GDM1 (cell line): ENCODE measurements around the gene MTHFD1L.

Source experiments
- DNase-seq: peaks from one replicate; lab custom pipeline; 2025; lab: John Stamatoyannopoulos, UW

MTHFD1L gene

DNA sequence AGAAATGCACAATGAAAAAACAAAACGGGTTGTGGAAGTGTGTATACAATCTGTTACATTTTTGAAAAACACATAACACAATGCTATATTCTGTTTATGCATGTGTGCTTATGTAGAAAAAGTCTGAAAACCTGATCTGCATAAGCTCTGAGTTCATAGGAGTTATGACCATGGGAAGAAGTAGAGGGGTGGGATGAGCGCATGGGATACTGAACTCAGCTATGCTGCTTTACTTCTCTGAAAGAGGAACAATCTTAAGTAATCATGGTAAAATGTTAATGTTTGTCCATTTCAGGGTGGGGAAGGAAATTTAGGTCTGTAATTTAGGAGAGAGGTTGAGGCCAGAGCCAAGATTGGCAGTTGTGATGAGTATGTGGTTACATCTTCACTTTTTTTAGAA is 126.8 kb downstream of the MTHFD1L start:
- no peak for DNase-seq

DNA sequence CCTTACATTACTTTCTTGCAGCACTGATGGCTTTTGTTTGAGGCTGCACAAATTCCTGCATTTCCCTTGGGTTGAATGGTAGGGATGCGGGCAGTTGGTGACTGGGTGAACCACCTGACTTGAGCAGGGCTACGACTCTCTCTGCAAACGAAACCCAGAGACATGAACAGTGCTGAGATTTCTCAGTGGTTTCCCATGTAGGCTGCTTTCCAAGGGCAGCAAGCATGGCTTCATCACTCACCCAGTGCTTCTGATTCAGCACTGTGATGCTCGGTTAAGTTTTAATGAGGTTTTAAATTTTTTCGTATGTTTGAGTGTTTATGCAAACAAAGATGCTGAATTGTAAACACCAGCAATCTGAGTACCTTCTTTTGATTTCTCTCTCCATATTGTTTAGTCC is 127.2 kb downstream of the MTHFD1L start:
- DNase-seq, result no peak

GRCh38 chr6:150993253-150993652 is 127.8 kb downstream of the MTHFD1L start:
- DNase-seq, result no peak

DNA sequence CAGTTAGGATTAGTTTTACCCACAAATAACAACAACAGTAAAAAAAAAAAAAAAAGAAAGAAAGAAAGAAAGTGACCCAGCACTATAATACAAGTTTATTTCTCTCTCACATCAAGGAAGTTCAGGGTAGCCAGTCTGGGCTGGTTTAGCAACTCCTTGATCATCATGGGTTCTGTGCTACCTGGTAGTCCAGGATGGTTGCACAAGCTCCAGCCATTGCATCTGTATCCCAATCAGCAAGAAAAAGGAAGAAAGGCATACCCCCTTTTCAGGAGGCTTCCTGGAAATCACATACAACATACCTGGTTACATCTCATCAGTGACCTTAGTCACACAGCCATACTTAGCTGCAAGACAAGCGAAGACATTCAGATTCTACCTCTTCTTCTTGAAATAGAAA is 128.5 kb downstream of the MTHFD1L start:
- no peak for DNase-seq

GRCh38 chr6:150996968-150997367 is 131.5 kb downstream of the MTHFD1L start:
- no peak for DNase-seq

- no peak for DNase-seq
Measured at GRCh38 chr6:150999107-150999506, 133.6 kb downstream of the MTHFD1L start.

GRCh38 chr6:150999576-150999975 is 134.1 kb downstream of the MTHFD1L start:
- DNase-seq, result no peak

DNA sequence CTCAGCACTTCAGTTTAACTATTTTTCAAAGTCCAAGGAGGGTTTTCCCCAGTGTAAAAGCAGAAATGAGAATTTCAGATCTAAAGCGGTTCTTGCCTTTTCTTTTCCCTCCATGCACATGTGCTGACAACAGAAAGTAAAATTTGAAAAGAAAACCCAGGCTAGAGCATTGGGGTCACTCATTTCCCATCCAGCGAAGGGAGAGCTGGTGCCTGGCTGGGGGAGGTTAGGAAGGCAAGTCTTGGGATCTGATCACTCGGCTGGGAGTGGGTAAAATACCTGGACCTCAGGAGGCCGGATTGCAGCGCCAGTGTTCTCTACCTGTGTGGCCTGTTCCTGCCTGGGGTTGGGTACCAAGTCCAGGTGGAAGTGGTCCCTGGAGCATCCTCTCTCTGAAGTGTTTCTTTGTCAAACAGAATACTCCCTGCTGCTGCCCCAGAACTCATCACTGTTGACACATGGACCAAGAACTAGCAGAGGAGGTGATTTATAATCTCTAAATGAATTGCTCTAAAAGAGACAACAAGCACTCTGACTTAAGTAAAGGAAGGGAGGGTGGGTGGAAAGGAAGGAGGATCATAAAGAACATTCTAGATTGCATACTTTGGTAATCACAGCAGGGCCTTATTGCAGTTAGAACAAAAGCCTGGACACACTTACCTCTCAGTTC is 136.0 kb downstream of the MTHFD1L start:
- no peak for DNase-seq

- no peak for DNase-seq
Measured at GRCh38 chr6:151002057-151002450, 136.6 kb downstream of the MTHFD1L start.

GRCh38 chr6:151002491-151002935 is 137.0 kb downstream of the MTHFD1L start:
- no peak for DNase-seq

DNA sequence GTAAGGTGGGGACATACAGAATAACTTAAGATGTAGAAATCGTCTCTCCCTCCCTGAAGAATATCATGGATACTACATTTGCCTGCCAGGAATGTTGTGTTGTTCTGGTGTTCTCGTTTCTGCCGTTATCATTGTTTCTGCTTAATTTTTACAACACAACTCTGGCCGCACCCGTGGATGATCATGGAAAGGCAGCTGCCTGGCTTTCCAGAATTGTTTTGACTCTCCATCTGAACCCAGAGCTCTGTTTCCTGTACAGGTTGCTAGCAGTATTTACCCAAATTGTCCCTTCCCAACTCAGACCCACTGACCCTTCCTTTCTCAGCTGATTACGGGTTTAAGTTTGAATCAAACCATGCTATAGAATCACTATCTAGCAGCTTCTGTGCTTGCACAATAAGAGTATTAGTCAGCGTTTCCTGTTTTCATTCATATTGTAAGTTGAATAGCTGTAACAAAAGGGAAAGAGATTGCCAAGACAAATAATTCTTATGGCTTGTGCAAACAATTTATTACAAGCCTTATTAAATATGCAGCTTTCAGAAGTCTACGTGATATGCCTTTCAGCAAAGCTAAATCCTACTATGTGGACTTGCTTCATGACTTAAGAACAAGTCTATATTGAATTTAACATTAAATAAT is 139.0 kb downstream of the MTHFD1L start:
- DNase-seq, result peak; percentile 1

- DNase-seq, result no peak
Measured at GRCh38 chr6:151005164-151005563, 139.7 kb downstream of the MTHFD1L start.

DNA sequence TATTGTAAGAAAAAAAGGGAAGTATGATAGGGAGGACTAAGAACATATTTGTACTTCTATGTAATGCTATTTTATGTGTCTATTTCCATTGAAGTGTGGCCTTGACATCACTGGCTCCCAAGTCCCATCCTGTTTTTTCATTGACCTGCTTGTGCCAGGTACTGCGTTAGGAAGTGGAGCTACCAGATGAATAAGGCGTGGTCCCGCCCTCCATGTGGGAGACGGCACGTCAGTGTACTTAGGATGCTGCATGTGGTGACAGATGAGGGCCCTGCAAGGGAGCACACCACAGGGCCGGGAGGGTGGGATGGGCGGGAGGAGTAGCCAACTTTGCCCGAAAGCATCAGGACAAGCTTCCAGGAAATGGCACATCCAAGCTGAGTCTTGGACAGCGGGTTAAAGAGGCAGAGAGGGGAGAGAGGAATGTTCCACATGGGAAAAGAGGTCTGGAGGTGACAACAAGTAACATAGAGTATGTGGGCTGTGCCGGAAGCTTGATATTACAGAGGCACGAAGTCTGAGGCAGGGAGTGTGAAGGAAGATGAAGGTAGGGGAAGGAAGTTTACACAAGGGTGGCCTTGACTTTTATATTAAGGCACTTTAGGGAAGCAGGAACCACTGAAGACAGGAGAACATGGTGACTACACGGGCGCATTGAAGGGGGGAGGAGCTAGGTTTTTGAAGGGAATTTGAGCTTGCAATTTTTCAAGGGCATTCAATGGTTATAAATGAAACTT is 140.6 kb downstream of the MTHFD1L start:
- no peak for DNase-seq

DNA sequence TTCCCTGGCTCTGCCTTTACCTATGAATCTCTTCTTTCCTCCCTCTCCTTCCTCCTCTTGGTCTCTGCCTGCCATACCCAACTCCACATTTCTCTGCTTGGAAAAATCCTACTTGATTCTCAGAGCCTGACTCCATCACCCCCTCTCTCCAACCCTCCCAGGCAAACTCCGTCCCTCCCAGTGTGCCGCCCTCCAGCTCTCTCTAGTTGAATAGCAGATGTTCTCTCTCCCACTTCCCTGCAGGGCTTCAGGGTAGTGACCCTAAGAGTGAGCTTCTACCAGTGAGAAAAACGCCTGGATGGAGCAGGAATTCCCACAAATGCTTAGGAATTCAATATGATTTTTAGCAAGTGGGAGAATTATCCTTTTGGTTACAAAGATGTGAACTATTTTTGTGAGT is 141.6 kb downstream of the MTHFD1L start:
- DNase-seq, result no peak

GRCh38 chr6:151007922-151008321 is 142.4 kb downstream of the MTHFD1L start:
- no peak for DNase-seq

DNA sequence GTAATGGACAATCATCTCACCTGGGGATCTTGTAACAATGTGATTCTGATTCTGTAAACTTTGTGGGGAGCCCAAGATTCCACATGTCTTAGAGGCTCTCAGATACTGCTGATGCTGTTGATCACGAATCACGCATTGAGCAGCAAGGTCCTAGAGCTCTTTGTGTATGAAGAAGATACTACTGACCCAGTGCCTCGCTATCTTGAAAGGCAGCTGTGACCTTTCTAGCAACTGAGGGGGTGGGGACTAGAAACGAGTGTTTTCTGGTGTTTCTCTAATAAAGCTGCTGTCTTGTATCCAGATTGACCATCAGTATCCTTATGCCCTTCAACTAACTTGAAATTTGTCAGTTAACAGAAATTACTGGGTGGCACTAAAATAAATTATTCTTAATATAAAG is 142.9 kb downstream of the MTHFD1L start:
- no peak for DNase-seq

GRCh38 chr6:151009576-151009975 is 144.1 kb downstream of the MTHFD1L start:
- DNase-seq, result no peak

- DNase-seq, result no peak
Measured at GRCh38 chr6:151010071-151010470, 144.6 kb downstream of the MTHFD1L start.

- DNase-seq, result no peak
Measured at GRCh38 chr6:151012321-151013294, 147.1 kb downstream of the MTHFD1L start.

DNA sequence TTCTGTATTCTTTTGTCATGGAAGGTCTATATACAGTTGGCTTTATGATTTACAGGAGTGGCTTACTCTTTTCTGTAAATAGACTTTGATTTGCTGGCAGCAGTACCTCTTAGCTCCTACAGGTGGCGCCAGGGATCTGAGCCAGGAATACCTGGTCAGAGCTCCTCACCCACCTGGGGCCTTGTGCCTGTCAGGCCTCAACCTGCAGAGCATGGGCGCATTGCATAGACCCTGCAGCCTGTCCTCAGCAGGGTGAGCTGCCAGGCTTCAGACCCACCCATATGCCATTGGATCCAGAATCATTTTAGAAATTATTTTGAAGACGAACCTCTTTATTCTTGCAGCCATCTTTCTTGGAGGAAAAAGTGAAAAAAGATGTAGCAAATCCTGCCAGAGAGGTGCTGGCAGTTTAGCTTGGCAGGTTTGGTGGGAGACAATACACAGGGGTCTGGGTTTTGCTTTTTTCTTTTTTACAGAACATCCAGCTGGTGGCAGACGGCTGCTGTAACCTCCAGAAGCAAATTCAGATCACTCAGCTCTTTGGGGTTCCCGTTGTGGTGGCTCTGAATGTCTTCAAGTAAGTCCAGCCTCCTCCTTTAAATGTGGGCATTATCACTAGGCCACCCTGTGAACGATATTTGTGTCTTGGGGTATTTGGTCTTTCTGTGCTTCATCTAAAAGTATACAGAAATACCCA is 149.1 kb downstream of the MTHFD1L start:
- DNase-seq, result no peak

DNA sequence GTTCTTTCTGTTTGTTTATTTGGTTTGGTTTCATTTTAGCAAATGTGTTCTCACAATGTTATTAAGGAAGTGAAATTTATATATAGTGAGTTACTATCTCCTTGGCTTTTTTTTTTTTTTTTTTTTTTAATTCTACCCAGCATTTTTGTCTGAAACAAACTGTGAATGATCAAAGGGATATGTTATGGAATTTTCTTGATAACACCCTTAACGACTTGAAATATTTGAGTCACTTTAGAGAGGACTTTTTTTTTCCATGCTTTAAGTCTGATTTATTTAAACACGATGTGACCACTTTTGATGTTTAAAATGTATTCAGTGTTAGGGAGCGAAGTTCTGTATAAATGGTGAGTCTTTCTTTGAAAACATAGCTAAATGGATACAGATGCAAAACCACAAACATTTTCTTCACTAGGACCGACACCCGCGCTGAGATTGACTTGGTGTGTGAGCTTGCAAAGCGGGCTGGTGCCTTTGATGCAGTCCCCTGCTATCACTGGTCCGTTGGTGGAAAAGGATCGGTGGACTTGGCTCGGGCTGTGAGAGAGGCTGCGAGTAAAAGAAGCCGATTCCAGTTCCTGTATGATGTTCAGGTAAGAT is 149.7 kb downstream of the MTHFD1L start:
- DNase-seq, result no peak
